NOMO-1 treated with dmso at 0.1 percent for 144 hours (cell line): ENCODE results near the gene KLHL41.
"Not testable (repeated sequence)": the region's sequence is repeated elsewhere in the genome, so short reads cannot be mapped to it uniquely, and the experiment has no call there.

Experiments used
- DNase-seq: peaks from one replicate; lab custom pipeline; 2025; ENCODE audit not compliant: unreplicated experiment; lab: John Stamatoyannopoulos, UW

The KLHL41 gene

DNA sequence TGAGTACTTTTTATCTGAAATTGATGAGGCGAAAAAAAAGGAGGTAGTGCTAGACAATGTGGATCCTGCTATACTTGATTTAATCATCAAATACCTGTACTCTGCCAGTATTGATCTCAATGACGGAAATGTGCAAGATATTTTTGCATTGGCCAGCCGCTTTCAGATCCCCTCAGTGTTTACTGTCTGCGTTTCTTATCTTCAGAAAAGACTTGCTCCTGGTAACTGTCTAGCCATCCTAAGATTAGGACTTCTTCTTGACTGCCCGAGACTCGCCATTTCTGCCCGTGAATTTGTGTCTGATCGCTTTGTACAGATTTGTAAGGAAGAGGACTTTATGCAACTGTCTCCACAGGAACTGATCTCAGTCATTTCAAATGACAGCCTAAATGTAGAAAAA lies 453 bp downstream of the KLHL41 start:
- DNase-seq, result no peak

DNA sequence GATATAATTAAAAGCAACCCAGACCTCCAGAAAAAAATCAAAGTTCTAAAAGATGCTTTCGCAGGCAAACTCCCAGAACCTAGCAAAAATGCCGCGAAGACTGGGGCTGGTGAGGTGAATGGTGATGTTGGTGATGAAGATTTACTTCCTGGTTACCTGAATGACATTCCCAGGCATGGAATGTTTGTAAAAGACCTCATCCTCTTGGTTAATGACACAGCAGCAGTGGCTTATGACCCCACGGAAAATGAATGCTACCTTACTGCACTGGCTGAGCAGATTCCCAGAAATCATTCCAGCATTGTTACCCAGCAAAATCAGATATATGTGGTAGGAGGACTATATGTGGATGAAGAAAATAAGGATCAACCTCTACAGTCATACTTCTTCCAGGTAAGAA lies 994 bp downstream of the KLHL41 start:
- DNase-seq, result no peak

DNA sequence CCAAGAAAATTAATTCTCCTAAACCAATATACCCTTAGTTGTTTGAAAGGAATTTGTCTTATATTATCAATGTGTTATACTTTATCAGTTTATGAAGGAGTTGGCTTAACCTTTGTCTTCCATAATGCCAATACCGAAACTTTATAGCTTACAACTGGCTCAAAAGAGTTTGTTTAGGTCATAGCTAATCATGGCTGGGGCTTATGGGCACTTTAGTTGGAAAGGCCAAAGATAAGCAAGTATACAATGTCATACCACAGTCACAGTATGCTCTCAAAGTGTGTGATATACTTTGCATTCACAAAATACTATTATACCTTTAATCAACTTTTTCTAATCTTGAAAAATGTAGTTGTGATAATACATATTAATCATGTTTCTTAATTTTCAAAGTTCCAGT lies 2.3 kb downstream of the KLHL41 start:
- DNase-seq, result no peak

DNA sequence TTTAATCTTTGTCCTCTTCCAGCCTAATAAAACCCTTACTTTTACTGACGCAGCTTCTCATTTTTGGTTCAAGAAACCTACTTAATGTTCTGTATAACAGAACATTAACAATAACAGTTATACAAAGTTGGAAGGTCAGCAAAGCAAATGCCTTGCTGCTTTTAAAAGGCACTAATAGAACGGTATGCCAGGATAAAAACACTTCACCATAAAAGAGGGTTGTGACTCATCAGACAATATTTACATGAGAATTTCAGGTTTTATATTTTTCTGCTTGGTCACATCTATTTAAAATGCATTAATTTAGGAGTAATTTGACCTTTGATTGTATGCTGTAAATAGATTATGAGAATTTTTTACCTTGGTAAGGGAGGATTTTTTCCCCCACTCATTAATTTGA lies 3.0 kb downstream of the KLHL41 start:
- no peak for DNase-seq

DNA sequence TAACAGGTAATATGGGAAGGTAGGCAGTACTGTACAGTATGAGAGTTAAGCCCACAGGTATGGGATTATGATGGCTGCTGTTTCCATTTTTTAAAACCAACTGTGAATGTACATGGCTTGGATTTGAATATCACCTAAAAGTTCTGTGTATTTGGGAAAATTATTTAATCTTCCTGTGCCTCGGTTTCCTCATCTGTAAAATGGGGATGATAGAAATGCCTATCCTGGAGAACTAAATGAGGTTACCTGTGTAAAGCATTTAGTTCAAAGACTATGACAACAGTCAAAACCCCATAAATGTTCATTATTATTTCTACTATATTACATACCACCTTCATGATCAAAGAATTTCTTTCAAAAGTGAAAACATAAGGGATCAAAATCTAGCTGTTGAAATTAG lies 3.6 kb downstream of the KLHL41 start:
- no peak for DNase-seq

DNA sequence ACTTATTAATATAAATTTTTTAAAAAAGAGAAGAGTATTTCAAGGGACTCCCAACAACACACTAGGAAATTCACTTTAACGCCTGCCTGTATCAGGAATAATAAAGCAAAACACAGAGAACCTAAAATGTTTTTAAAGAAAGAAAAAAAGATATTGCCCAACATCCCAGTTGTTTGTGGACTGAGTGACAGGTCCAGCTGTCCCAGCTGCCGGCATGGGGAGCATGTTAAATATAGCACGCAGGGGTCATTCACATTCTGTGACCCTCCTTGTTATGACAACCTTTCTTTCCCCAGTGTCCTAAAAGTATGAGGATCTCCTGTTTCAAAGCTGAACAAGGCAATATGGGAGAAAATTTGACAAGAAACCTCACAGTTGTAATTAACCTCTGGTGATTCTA lies 4.4 kb downstream of the KLHL41 start:
- DNase-seq, result no peak

DNA sequence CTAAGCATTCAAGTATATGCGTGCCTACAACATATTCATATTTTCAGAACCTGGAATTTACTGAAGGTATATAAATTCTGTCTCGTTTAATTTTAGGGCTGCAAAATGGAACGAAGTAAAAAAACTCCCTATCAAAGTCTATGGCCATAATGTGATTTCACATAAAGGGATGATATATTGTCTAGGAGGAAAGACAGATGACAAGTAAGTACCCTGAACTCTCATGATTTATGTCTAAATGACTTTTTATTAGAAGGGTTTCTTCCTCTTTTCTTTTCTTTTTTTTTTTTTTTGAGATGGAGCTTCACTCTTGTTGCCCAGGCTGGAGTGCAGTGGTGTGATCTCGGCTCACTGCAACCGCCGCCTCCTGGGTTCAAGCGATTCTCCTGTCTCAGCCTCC lies 5.3 kb downstream of the KLHL41 start:
- peak; percentile 1 for DNase-seq

DNA sequence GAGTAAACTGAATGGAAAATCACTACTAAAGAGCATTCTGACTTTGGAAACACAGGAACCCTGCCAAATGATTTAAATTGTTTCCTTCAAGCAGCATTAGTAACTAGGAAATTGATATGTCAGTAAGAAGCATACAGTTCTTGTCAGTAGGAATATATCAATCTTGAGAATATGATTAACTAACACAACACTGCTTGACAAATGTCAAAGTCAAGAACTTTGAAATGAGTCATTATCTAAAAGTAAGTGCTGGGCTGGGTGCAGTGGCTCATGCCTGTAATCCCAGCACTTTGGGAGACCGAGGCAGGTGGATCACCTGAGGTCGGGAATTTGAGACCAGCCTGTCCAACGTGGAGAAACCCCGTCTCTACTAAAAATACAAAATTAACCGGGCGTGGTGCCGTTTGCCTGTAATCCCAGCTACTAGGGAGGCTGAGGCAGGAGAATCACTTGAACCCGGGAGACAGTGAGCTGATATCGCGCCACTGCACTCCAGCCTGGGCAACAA lies 7.0 kb downstream of the KLHL41 start:
- not testable (repeated sequence) for DNase-seq

DNA sequence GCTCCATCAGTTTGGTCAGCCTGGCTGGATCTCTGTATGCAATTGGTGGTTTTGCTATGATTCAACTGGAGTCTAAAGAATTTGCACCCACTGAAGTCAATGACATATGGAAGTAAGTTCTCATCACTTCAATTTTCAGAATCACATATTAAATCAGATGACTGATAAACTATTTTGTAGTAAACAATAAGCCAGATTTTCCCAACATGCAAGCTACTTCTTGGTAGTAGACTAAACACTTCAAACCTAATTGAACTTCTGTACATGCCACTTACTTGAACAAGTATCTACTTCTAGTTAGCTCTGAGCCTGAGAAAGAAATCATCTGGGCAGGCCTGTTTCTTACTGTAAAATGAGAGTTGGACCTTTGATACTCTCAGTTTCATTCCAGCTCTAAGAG lies 11.4 kb downstream of the KLHL41 start:
- no peak for DNase-seq

DNA sequence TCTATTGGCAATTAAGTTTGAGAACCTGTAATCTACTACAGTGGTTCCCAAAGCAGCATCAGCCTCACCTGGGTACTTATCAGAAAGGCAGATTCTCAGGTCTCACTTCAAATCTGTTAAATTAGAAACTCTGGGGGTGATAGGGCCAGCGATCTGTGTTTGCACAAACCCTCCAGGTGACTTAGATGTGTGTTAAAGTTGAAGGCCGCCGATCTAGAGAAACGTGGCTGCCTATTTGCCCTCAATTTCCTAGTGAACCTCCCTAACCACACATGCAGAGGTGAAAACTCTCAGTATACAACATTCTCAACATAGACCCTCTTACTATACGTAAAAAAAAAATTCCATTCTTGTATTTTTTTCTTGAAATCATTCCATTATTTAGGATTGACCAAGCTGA lies 14.2 kb downstream of the KLHL41 start:
- DNase-seq, result no peak

DNA sequence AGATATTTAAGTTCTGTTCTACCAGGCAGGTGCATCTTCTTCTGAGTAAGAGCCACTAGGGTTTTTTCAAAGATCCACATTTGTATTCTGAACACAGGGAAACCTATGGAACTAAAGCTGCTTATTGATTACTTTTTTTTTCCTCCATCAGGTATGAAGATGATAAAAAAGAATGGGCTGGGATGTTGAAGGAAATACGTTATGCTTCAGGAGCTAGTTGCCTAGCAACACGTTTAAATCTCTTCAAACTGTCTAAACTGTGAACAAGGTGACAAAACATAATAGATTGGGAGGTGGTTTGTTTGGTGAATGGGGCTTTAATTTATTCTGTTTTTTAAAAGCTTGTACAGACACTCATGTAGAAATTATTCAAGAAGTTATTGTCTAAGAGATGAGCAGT lies 15.9 kb downstream of the KLHL41 start:
- DNase-seq, result no peak

DNA sequence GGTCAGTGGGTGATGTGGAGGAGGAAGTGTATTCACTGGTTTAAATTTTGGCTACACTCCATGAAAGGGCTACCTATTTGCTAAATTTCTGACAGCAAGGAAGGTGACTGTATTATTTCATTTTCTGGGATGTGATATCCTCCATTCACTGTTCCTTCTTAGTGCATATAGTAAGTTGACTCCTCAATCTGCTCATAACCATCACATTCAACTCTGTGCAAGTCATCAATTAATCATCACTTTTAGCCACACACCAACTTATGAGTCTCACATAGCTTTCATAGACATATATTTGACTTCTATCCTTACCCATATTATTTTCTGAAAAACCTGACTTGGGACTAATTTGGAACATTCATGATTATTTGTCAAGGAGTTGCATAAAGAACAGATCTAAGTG lies 16.9 kb downstream of the KLHL41 start:
- DNase-seq, result no peak

DNA sequence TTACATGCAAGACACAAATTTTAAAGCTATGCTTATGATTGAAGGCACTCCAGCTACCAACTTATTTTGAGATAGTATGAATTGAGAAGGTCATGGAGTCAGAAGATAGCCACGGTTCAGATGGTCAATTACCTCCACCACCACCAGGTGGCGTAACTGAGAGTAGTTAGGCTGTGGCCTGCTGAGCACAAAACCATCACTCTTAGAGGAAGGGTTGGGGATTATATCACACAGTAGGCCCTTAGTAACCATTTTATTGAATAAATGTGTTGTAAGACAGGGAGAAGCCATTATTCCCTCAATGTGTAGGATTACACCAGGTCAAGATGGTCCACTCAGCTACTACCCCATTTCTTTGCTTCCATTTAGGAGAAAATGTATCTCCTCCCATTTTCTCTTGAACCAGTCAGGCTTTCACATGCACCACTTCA lies 18.8 kb downstream of the KLHL41 start:
- peak; percentile 4 for DNase-seq

DNA sequence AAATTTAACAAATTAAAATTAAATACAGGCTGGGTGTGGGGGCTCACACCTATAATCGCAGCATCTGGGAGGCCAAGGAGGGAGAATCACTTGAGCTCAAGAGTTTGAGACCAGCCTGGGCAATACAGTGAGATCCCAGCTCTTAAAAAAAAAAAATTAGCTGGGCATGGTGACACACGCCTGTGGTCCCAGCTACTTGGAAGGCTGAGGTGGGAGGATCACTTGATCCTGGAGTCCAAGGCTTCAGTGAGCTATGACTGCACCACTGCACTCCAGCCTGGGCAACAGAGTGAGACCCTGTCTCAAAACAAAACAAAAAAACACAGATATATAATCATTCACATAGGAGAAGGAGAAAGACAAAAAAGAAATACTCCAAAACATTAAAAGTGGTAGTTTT lies 30.0 kb downstream of the KLHL41 start:
- not testable (repeated sequence) for DNase-seq

DNA sequence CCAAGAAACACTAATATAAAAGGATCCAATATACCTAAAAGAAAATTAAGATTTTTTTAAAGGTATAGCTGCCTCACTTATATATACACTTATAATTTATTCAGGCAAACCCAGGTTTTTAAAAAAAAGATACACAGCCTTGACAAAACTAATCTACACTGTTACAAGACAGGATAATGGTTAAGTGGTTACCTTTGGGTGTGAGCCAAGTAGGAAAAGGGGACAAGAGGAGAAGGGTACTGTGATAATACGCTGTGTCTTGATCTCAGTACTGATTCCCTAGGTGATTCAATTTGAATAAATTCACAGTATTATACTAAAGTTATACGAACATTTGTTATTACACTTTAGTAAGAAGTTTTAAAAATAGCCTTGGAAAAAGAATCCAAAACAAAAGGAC lies 30.6 kb downstream of the KLHL41 start:
- DNase-seq, result no peak

DNA sequence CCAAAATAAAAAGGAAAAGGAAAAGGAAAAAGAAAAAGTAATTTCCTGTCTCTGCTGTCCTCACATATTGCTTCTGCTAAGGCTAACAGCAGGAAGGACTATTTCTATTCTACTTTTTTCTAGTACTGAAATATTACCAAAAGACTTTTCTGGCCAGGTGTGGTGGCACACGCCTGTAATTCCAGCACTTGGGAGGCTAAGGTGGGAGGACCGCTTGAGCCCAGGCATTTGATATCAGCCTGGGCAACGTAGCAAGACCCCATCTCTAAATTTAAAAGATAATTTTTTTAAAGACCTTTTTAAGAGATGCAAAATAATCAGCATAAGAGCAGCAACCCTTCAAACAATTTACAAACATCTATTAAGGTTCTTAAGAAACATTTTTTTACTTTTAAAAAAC lies 32.9 kb downstream of the KLHL41 start:
- DNase-seq, result no peak

DNA sequence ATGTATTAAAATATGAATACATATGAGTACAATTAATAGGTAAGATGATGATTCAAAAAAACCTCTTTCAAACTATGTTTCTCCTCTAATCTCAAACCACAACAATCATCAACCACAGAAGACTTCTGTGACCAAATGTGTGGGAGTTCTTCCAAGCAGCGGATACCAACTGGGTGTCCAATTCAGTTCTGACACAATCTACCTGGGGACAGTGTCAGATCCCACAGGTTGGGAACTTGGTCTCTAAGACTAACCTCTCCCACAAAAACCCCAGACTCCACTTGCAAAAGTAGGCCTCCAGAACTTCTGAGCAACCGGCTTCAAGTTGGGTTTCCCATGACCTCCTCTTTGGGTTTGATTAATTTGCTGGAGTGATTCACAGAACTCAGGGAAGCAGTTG lies 37.3 kb downstream of the KLHL41 start:
- no peak for DNase-seq

DNA sequence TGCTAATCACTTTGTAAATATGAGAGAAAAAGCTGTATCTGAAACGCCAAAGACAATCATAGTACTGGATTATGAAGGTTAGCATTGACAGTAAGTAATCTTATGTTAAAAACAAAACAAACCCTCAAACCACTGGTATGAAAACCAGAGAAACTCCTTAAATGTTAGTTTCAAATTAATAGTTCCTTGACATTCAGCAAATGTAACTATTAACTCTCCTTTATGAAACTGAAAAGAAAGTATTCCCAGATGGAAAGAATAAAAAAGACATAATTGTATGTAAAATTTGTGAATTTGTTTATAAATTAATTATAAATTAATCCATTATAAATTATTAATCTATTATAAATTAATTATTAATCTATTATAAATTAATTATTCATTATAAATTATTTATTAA lies 51.9 kb downstream of the KLHL41 start:
- DNase-seq, result no peak

DNA sequence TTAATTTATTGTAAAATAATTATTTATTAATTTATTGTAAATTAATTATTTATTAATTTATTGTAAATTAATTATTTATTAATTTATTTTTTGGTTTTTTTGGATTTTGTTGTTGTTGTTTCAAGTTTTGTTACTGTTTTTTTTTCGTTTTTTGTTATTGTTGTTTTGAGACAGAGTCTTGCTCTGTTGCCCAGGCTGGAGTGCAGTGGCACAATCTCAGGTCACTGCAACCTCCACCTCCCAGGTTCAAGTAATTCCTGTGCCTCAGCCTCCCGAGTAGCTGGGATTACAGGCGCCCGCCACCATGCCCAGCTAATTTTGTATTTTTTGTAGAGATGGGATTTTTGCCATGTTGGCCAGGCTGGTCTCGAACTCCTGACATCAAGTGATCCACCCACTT lies 52.6 kb downstream of the KLHL41 start:
- DNase-seq, result not testable (repeated sequence)

DNA sequence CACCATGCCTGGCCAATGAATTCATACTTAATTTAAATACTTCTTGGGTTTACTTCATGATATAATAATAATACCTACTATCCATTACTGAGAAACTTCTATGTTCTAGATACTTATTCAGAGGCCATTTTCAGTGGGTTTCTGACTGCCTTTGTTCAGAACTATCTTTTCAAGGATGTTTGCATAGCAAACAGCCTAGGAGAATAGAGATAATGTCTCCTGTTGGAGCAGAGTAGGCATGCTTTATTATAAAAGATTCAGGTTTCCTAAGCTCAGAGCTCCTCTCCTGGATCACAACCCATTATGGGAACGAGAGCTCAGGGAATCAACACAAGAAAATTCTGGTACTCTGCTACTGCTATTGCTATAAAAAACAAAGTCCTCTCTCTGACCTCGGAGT lies 53.0 kb downstream of the KLHL41 start:
- DNase-seq, result no peak

DNA sequence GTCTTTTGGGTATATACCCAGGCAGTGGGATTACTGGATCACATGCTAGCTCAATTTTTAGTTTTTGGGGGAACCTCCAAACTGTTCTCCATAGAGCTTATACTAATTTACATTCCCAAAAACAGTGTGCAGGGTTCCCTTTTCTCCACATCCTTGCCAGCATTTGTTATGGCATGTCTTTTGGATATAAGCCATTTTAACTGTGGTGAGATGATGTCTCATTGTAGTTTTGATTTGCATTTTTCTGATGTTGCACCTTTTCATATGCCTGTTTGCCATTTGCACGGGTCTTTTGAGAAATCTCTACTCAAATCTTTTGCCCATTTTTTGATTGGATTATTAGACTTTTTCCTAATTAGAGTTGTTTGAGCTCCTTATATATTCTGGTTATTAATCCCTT lies 56.2 kb downstream of the KLHL41 start:
- DNase-seq, result no peak

DNA sequence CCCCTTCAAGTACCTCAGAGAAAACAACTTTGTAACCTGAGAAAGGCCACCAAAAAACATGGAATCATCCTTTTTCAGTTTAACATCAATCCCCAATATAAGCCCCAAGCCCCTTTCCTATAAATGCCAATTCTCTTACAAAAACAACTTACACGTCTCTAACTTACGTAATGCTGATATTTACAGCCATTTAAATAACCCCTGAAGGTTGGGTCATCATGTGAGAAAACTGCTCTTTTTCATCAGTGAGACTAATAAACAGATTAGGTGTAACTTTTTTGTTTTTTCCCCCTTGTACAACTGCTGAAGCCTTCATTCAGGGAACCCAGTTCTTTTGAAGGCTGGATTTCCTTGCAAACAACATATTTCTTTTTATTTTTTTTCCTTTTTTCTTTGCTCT lies 60.4 kb downstream of the KLHL41 start:
- no peak for DNase-seq

DNA sequence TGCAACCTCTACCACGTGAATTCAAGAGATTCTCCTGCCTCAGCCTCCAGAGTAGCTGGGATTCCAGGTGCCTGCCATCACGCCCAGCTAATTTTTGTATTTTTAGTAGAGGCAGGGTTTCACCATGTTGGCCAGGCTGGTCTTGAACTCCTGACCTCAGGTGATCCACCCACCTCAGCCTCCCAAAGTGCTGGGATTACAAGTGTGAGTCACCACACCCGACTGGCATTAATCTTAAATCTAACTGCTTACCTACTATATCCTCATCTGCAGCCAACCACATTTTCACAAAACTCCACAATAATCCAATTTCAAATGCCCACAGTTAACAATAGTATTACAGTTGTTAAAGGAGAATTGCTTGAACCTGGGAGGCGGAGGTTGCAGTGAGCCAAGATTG lies 61.2 kb downstream of the KLHL41 start:
- DNase-seq, result not testable (repeated sequence)

DNA sequence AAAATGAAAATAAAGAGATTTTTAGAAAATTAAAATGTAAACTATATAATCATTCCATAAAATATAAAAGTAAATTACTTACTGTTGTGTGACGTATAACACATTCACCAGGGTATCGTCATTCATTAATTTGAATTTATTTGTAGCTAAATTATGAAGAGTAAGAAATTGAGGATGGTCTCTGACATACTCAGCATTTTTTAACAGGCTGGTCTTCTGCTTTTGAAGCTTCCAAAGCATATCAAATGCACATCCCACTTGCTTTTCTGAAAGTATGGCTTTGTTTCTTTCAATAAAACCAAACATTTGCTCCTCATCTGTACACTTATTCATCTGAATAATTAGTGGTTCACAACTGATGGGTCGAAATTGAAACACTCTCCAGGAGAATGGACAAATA lies 62.1 kb downstream of the KLHL41 start:
- no peak for DNase-seq
